ENCODE results near the gene SHFL. TPM values are rescaled to one million over a fixed set of nuclear protein-coding genes. Genes with fewer than 3 reads are reported as not detected.

Gene SHFL
- total and polyA plus RNA-seq, 2 of the 4 experiments (the other 2 are of a cell fraction): 9.0 to 32.1 TPM

- TF ChIP-seq ELK1 (IDR thresholded peaks at IDR 0.05; ENCODE audit: borderline replicate concordance, low read depth, low read length): no peak
These were observed 26.1 kb downstream of the SHFL start (continued) for GRCh38 chr19:10112037-10112761.

DNA sequence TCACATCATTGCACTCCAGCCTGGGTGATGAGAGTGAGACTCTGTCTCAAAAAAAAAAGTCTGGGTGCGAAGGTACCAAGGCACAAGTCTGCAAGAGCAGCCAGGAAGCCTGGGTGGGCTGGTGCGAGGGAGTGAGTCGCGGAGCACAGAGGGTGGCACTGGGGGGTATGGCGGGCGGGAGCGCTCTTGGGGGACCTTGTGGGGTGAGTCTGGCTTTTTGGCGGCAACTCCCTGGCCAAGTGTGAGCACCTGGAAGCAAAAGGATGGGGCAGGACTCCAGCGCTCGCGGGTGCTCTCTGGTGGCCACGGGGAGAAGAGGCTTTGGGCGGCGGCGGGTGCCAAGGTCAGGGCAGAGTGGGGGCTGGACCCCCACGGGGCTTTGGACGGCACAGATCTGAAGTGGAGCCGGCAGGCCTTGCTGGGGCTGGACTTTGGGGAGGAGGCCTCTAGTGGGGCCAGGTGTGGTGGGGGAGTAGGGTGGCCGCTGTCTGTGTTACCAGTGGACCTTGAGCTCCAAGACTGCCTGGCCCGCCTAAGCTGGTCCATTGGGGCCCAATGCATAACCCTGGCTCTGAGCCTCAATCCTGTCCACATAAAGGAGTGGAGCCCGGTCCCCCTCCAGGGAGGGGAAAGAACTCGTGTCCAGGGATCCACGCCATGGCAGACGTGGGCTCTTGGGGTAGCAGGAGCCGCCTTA is 26.9 kb downstream of the SHFL start:
- H2BK5ac ChIP-seq (ENCODE audit: low read depth, low read length, poor library complexity, severe bottlenecking): no peak overlapping the region
- peak overlapping the region; percentile 72 for H2AK9ac ChIP-seq (replicated peaks; ENCODE audit: low read depth, low read length, poor library complexity)
- H3K4me1 ChIP-seq (ENCODE audit: control insufficient read depth, insufficient read depth, low read length): no peaks in the 10 kb centered on the region
- peaks cover 69% of the 10 kb centered on the region for H3K36me3 ChIP-seq (ENCODE audit: control insufficient read depth, insufficient read depth, low read length)
- no peak overlapping the region for H3K56ac ChIP-seq (ENCODE audit: extremely low read depth, insufficient read depth, low read length)
- no peak overlapping the region for H3K18ac ChIP-seq (ENCODE audit: low read depth, low read length)
- no peak overlapping the region for H2BK120ac ChIP-seq (ENCODE audit: low read depth, low read length)
- 25% methylated on average over 9 of the region's 25 CpGs; no CpG with 5 or more reads in 1 of the 2 experiments for WGBS, 2 experiments (ENCODE audit: extremely low coverage in 2 of 2, insufficient read length in 1 of 2)
- no peak overlapping the region for H3K14ac ChIP-seq (replicated peaks; ENCODE audit: low read depth, low read length)
- peaks cover 20% of the 10 kb centered on the region for H4K20me1 ChIP-seq (ENCODE audit: insufficient read depth, low read length)
- H4K8ac ChIP-seq (ENCODE audit: low read depth in 2 of 2, low read length in 2 of 2): no peak overlapping the region
- H2BK20ac ChIP-seq (ENCODE audit: low read depth, low read length): no peak overlapping the region
- no peak overlapping the region for H3K9ac ChIP-seq (ENCODE audit: low read depth, low read length)
- no peak overlapping the region for H4K5ac ChIP-seq (ENCODE audit: low read depth, low read length)
- H2BK15ac ChIP-seq (ENCODE audit: low read depth, low read length): no peak overlapping the region
- no peak overlapping the region for H3K4me2 ChIP-seq (ENCODE audit: low read depth, low read length)
- peaks cover 12 to 42% of the 10 kb centered on the region in 2 experiments for H3K79me1 ChIP-seq (ENCODE audit: low read depth in 1 of 2, low read length in 2 of 2)
- H3K9me1 ChIP-seq (ENCODE audit: insufficient read depth, low read length): no peaks in the 10 kb centered on the region
- POLR2A ChIA-PET (ENCODE audit: unreplicated experiment): interaction anchor here (0.6 kb wide), 1 partner anchor 9 kb away, joined by 4 read pairs; no protein-coding TSS in a partner anchor
- no peak overlapping the region for H2AFZ ChIP-seq (replicated peaks; ENCODE audit: low read length, poor library complexity)
- no peak overlapping the region for H3K4ac ChIP-seq (ENCODE audit: low read depth, low read length)
- no peaks in the 10 kb centered on the region for H3K27me3 ChIP-seq (ENCODE audit: control insufficient read depth, insufficient read depth, low read length)
- peak; percentile 61 for ATAC-seq (ENCODE audit: low read depth)
- H3K9me3 ChIP-seq (ENCODE audit: control insufficient read depth, insufficient read depth, low read length): no peaks in the 10 kb centered on the region
- dilution Hi-C loops (cut with HindIII; ENCODE audit: low sequenced_read_pairs, unreplicated experiment): no loop called here
- no TSS peak for BruUV-seq (replicated peaks)
- intact Hi-C loops (cut with micrococcal nuclease): loop anchor here (1.0 kb wide), 1 partner anchor 182 kb away; no protein-coding TSS in a partner anchor
- in situ Hi-C loops (cut with MboI; ENCODE audit: low sequenced_read_pairs): no loop called here
- no peak overlapping the region; the same call in 1 of the 2 replicates for H2AK5ac ChIP-seq (ENCODE audit: low read depth, low read length)
- no peak for DNase-seq
- no peak overlapping the region for H3K23ac ChIP-seq (ENCODE audit: low read depth, low read length)
- no peak overlapping the region for H4K91ac ChIP-seq (ENCODE audit: insufficient read depth, low read depth, low read length)
- H3K4me3 ChIP-seq (ENCODE audit: insufficient read depth, low read depth, low read length): no peak overlapping the region
- H3K27ac ChIP-seq (ENCODE audit: insufficient read depth, low read length): no peak overlapping the region
- CTCF ChIA-PET: interaction anchor here (0.6 kb wide), 2 partner anchors 74 to 128 kb away, joined by 3 to 4 read pairs; no protein-coding TSS in a partner anchor
- TF ChIP-seq MXI1 (IDR thresholded peaks at IDR 0.05; ENCODE audit: borderline replicate concordance, low read depth, low read length) (no peak), CHD1 (IDR thresholded peaks at IDR 0.05; ENCODE audit: low read depth, low read length) (no peak), BHLHE40 (IDR thresholded peaks at IDR 0.05; ENCODE audit: low read depth, low read length) (no peak), CEBPB (IDR thresholded peaks at IDR 0.05; ENCODE audit: low read depth, low read length) (no peak), ELK1 (IDR thresholded peaks at IDR 0.05; ENCODE audit: borderline replicate concordance, low read depth, low read length) (no peak), POLR2A (IDR thresholded peaks at IDR 0.05; ENCODE audit: low read depth, low read length) (0 out of 2 replicates have a peak, but pooled peaks have one; percentile 7)
- TF ChIP-seq, protein P1, sequence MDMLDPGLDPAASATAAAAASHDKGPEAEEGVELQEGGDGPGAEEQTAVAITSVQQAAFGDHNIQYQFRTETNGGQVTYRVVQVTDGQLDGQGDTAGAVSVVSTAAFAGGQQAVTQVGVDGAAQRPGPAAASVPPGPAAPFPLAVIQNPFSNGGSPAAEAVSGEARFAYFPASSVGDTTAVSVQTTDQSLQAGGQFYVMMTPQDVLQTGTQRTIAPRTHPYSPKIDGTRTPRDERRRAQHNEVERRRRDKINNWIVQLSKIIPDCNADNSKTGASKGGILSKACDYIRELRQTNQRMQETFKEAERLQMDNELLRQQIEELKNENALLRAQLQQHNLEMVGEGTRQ (IDR thresholded peaks at IDR 0.05; ENCODE audit: low read depth, low read length): no peak
- TF ChIP-seq, protein P2, sequence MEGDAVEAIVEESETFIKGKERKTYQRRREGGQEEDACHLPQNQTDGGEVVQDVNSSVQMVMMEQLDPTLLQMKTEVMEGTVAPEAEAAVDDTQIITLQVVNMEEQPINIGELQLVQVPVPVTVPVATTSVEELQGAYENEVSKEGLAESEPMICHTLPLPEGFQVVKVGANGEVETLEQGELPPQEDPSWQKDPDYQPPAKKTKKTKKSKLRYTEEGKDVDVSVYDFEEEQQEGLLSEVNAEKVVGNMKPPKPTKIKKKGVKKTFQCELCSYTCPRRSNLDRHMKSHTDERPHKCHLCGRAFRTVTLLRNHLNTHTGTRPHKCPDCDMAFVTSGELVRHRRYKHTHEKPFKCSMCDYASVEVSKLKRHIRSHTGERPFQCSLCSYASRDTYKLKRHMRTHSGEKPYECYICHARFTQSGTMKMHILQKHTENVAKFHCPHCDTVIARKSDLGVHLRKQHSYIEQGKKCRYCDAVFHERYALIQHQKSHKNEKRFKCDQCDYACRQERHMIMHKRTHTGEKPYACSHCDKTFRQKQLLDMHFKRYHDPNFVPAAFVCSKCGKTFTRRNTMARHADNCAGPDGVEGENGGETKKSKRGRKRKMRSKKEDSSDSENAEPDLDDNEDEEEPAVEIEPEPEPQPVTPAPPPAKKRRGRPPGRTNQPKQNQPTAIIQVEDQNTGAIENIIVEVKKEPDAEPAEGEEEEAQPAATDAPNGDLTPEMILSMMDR (conservative IDR thresholded peaks at IDR 0.05; ENCODE audit: low read depth, low read length): peak; percentile 56

All from IMR-90 (cell line).